Panc1 (cell line): ENCODE results near the gene TAF9B. TPM values are rescaled to one million over a fixed set of nuclear protein-coding genes. Genes with fewer than 3 reads are reported as not detected.
"Not testable (repeated sequence)": the region's sequence is repeated elsewhere in the genome, so short reads cannot be mapped to it uniquely, and the experiment has no call there.

ENCODE experiments used
- ATAC-seq: fragments of 200-7000 bp; cut with Tn5 transposase; 2 replicates; pipeline ENCODE4 v1.9.1; 2020; ENCODE audit warnings: mild to moderate bottlenecking, moderate library complexity
- BruUV-seq: library from RNA; stranded (reverse); fragments of 400-500 nt; replicated peaks from 2 replicates; lab custom pipeline; 2021; lab: Mats Ljungman, UMichigan
- CTCF ChIA-PET: fragments of 300-600 bp; sonication (Branson Sonifier 250); formaldehyde crosslinking; loops from one replicate; lab custom pipeline; 2022; ENCODE audit warnings: antibody characterized with exemption; lab: Charles Lee
- POLR2A ChIA-PET: fragments of 300-600 bp; sonication (Branson Sonifier 250); formaldehyde crosslinking; loops from one replicate; lab custom pipeline; 2022; ENCODE audit warnings: antibody characterized with exemption; lab: Charles Lee
- DNase-seq: peaks from one replicate; pipeline ENCODE4 v3.0.0-alpha.2; 2010; ENCODE audit warnings: low read depth, low spot score
- H3K27ac ChIP-seq: 2 replicates; pipeline ENCODE4 v1.5.1; 2011; ENCODE audit warnings: mild to moderate bottlenecking, low read length, inconsistent platforms
- H3K27me3 ChIP-seq: fragments of 200-500 bp; sonication (Bioruptor generic); 2 replicates; pipeline ENCODE4 v1.6.0; 2014; ENCODE audit warnings: low read length, inconsistent platforms; ENCODE audit not compliant: control insufficient read depth, insufficient read depth
- H3K36me3 ChIP-seq: fragments of 200-500 bp; sonication (Bioruptor generic); 2 replicates; pipeline ENCODE4 v1.5.1; 2014; ENCODE audit warnings: inconsistent platforms, mild to moderate bottlenecking, low read length, moderate library complexity; ENCODE audit not compliant: control insufficient read depth, insufficient read depth
- H3K4me1 ChIP-seq: 2 replicates; pipeline ENCODE4 v1.5.1; 2011; ENCODE audit warnings: inconsistent platforms, mild to moderate bottlenecking, low read length, moderate library complexity; ENCODE audit not compliant: control insufficient read depth, insufficient read depth
- H3K4me3 ChIP-seq, 2 experiments: 2 replicates each; pipeline ENCODE4 v1.5.1; 2011 to 2012; ENCODE audit warnings: low read depth in 2 of 2, low read length in 2 of 2, mild to moderate bottlenecking in 2 of 2, inconsistent platforms in 1 of 2, moderate library complexity in 1 of 2
- H3K9me3 ChIP-seq: fragments of 200-500 bp; sonication (Bioruptor generic); 2 replicates; pipeline ENCODE4 v1.5.1; 2014; ENCODE audit warnings: low read depth, mild to moderate bottlenecking, inconsistent platforms, low read length, moderate library complexity; ENCODE audit not compliant: control insufficient read depth, insufficient read depth
- POLR2AphosphoS5 ChIP-seq: IDR thresholded peaks from 2 replicates; pipeline ENCODE4 v1.6.1; 2012; ENCODE audit warnings: mild to moderate bottlenecking, low read depth, low read length, moderate library complexity
- in situ Hi-C: cut with HindIII; loops from 2 replicates; pipeline ENCODE4 v1.10.0; 2016; ENCODE audit warnings: low sequenced_read_pairs, low pct_unique_long_range_greater_than_20kb
- intact Hi-C: fragments of 100-400 bp; cut with micrococcal nuclease; formaldehyde crosslinking; loops from one replicate; pipeline ENCODE4 v1.10.0; 2022; ENCODE audit not compliant: unreplicated experiment
- total RNA-seq: library from RNA; stranded (reverse); gene quantifications from one replicate; pipeline ENCODE4 v1.2.1, GENCODE V29; 2021; ENCODE audit not compliant: unreplicated experiment
- TF ChIP-seq, protein P1 (sequence below), 2 experiments: IDR thresholded peaks; 2 replicates each; pipeline ENCODE4 v1.6.1; 2011 to 2012; ENCODE audit warnings: low read depth in 2 of 2, control low read depth in 1 of 2, low read length in 1 of 2, mild to moderate bottlenecking in 1 of 2, moderate library complexity in 1 of 2; ENCODE audit not compliant: insufficient read depth in 1 of 2

The TAF9B gene
- total RNA-seq, 1 experiment from 2014 or later = 33.6 TPM

DNA sequence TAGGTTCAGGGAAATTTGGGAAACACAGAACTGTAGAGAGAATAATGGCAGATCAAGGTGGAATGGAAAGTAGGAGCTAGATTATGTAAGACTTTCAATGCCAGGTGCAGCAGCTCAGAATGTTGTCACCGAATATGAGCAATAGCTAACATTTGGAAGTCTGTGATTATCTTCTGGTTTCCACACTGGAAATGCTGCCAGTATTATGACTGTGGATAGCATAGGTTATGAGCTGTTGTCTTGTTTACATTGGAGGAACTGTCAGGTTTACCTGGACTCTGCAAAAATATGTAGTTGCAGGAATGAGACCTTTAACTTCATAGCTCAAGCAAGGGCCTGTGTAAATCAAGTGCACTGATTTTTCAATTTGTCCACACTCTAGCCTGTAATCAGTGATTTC is 26.0 kb upstream of the TAF9B start:
- H3K36me3 ChIP-seq = no peaks in the 10 kb centered on the region
- intact Hi-C loops (no loop called here), in situ Hi-C loops (no loop called here)
- ATAC-seq (no peak), DNase-seq (no peak)
- no peak overlapping the region for H3K27ac ChIP-seq
- TF ChIP-seq, protein P1, sequence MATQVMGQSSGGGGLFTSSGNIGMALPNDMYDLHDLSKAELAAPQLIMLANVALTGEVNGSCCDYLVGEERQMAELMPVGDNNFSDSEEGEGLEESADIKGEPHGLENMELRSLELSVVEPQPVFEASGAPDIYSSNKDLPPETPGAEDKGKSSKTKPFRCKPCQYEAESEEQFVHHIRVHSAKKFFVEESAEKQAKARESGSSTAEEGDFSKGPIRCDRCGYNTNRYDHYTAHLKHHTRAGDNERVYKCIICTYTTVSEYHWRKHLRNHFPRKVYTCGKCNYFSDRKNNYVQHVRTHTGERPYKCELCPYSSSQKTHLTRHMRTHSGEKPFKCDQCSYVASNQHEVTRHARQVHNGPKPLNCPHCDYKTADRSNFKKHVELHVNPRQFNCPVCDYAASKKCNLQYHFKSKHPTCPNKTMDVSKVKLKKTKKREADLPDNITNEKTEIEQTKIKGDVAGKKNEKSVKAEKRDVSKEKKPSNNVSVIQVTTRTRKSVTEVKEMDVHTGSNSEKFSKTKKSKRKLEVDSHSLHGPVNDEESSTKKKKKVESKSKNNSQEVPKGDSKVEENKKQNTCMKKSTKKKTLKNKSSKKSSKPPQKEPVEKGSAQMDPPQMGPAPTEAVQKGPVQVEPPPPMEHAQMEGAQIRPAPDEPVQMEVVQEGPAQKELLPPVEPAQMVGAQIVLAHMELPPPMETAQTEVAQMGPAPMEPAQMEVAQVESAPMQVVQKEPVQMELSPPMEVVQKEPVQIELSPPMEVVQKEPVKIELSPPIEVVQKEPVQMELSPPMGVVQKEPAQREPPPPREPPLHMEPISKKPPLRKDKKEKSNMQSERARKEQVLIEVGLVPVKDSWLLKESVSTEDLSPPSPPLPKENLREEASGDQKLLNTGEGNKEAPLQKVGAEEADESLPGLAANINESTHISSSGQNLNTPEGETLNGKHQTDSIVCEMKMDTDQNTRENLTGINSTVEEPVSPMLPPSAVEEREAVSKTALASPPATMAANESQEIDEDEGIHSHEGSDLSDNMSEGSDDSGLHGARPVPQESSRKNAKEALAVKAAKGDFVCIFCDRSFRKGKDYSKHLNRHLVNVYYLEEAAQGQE (IDR thresholded peaks at IDR 0.05; ENCODE audit: insufficient read depth in 1 of 2, low read depth in 2 of 2, low read length in 1 of 2) = no peak
- no peak for TF ChIP-seq POLR2AphosphoS5
- H3K9me3 ChIP-seq = no peaks in the 10 kb centered on the region
- no peaks in the 10 kb centered on the region for H3K27me3 ChIP-seq
- BruUV-seq = no TSS peak
- ChIA-PET POLR2A (no interaction called here), CTCF (no interaction called here)
- H3K4me3 ChIP-seq = no peak overlapping the region
- no peaks in the 10 kb centered on the region for H3K4me1 ChIP-seq

DNA sequence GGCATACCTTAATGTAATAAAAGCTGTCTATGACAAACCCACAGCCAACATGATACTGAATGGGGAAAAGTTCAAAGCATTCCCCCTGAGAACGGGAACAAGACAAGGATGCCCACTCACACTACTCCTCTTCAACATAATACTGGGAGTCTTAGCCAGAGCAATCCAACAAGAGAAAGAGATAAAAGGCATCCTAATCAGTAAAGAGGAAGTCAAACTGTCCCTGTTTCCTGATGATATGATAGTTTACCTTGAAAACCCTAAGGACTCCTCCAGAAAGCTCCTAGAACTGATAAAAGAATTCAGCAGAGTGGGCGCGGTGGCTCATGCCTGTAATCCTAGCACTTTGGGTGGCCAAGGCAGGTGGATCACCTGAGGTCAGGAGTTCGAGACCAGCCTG is 23.7 kb upstream of the TAF9B start:
- in situ Hi-C loops, CTCF ChIA-PET, POLR2A ChIA-PET, ATAC-seq, H3K27me3 ChIP-seq, H3K4me3 ChIP-seq, H3K9me3 ChIP-seq, BruUV-seq, H3K27ac ChIP-seq, DNase-seq, H3K4me1 ChIP-seq, intact Hi-C loops, H3K36me3 ChIP-seq: not testable (repeated sequence)

DNA sequence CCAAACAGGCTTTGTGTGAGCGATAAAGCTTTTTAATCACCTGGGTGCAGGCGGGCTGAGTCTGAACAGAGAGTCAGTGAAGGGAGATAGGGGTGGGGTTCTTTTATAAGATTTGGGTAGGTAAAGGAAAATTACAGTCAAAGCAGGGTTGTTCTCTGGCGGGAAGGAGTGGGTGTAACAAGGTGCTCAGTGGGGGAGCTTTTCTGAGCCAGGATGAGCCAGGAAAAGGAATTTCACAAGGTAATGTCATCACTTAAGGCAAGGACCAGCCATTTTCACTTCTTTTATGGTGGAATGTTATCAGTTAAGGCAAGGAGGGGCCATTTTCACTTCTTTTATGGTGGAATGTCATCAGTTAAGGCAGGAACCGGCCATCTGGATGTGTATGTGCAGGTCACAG is 21.3 kb upstream of the TAF9B start:
- BruUV-seq, H3K27ac ChIP-seq, in situ Hi-C loops, H3K27me3 ChIP-seq, H3K4me3 ChIP-seq, ATAC-seq, H3K9me3 ChIP-seq, H3K4me1 ChIP-seq, CTCF ChIA-PET, POLR2A ChIA-PET, DNase-seq, intact Hi-C loops, H3K36me3 ChIP-seq: not testable (repeated sequence)

DNA sequence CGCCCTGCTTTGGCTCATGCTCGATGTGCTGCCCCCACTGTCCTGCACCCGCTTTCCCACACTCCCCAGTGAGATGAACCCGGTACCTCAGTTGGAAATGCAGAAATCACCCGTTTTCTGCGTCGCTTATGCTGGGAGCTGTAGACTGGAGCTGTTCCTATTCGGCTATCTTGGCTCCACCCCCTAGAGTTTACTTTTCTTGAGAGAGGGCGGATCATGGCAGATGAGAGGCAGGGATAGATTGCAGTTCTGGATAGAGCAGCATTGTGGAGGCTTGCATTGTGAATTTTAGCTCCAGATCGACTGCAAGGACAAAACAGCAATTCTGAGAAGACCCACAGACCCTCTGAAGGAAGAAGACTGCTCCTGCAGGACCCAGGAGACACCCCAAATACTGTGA is 18.4 kb upstream of the TAF9B start:
- POLR2A ChIA-PET, H3K9me3 ChIP-seq, CTCF ChIA-PET, ATAC-seq, H3K27me3 ChIP-seq, H3K4me1 ChIP-seq, intact Hi-C loops, H3K36me3 ChIP-seq, in situ Hi-C loops, DNase-seq, H3K4me3 ChIP-seq, BruUV-seq, H3K27ac ChIP-seq: not testable (repeated sequence)

DNA sequence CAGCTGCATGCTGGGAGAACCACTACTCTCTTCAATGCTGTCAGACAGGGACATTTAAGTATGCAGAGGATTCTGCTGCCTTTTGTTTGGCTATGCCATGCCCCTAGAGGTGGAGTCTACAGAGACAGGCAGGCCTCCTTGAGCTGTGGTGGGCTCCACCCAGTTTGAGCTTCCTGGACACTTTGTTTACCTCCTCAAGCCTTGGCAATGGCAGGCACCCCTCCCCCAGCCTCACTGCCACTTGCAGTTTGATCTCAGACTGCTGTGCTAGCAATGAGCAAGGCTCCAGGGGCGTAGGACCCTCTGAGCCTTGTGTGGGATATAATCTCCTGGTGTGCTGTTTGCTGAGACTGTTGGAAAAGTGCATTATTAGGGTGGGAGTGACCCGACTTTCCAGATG is 17.9 kb upstream of the TAF9B start:
- CTCF ChIA-PET = interaction anchor here (0.6 kb wide), 1 partner anchor 398 kb away, joined by 4 read pairs; no protein-coding TSS in a partner anchor

DNA sequence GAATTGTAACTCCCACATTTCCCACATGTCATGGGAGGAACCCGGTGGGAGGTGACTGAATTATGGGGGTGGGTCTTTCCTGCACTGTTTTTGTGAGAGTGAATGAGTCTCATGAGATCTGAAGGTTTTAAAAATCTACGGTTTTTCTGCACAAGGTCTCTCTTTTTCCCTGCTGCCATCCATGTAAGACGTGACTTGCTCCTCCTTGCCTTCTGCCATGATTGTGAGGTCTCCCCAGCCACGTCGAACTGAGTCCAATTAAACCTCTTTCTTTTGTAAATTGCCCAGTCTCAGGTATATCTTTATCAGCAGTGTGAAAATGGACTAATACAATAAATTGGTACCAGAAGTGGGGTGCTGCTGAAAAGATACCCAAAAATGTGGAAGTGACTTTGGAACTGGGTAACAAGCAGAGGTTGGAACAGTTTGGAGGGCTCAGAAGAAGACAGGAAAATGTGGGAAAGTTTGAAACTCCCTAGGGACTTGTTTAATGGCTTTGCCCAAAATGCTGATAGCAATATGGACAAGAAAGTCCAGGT is 7.6 kb upstream of the TAF9B start:
- CTCF ChIA-PET, H3K4me3 ChIP-seq, intact Hi-C loops, BruUV-seq, H3K27me3 ChIP-seq, ATAC-seq, H3K9me3 ChIP-seq, H3K36me3 ChIP-seq, DNase-seq, in situ Hi-C loops, POLR2A ChIA-PET, H3K4me1 ChIP-seq, H3K27ac ChIP-seq: not testable (repeated sequence)

More for the DNA sequence above, 17.9 kb upstream of the TAF9B start:
- intact Hi-C loops, H3K27ac ChIP-seq, in situ Hi-C loops, H3K4me1 ChIP-seq, H3K9me3 ChIP-seq, H3K4me3 ChIP-seq, H3K36me3 ChIP-seq, POLR2A ChIA-PET, DNase-seq, ATAC-seq, BruUV-seq, H3K27me3 ChIP-seq: not testable (repeated sequence)
